Ovary (tissue), 3 donors: ENCODE results near the gene UBR3.
"Not testable (repeated sequence)": the region's sequence is repeated elsewhere in the genome, so short reads cannot be mapped to it uniquely, and the experiment has no call there.

Experiments used
- CTCF ChIP-seq, 3 donors: fragments of 450-650 bp in 2 of 3; fragments of 200-600 bp in 1 of 3; IDR thresholded peaks; one replicate each; pipeline versions ENCODE4 v1.5.1 to v1.8.0; 2016 to 2022; ENCODE audit warnings: antibody characterized with exemption in 3 of 3, mild to moderate bottlenecking in 1 of 3
- POLR2A ChIP-seq: fragments of 450-650 bp; IDR thresholded peaks from one replicate; pipeline ENCODE4 v1.6.1; 2017; ENCODE audit warnings: antibody characterized with exemption, mild to moderate bottlenecking, moderate library complexity
- donor health status: DM: no; HTN: no; CAD: no.

- TF ChIP-seq CTCF (IDR thresholded peaks at IDR 0.05); POLR2A: not testable (repeated sequence)
Observed at GRCh38 chr2:169855281-169856258, 28.3 kb downstream of the UBR3 start.
